K562 (cell line): ENCODE data around the gene WDR64. TPM values are rescaled to one million over a fixed set of nuclear protein-coding genes. Genes with fewer than 3 reads are reported as not detected.

ENCODE experiments used
- CEBPB ChIP-seq: fragments of 450-650 bp; IDR thresholded peaks from 2 replicates; pipeline ENCODE4 v1.6.1; 2016; ENCODE audit warnings: missing genetic modification characterization, missing compliant biosample characterization
- CEBPG ChIP-seq, 3 experiments: fragments of 200-800 bp in 1 of 3; sonication (Bioruptor generic) in 1 of 3; sonication (generic) in 1 of 3; formaldehyde crosslinking in 1 of 3; IDR thresholded peaks in 2 of 3; conservative IDR thresholded peaks in 1 of 3; 2 replicates each; pipeline versions ENCODE4 v1.6.1 to v1.8.0; 2016 to 2022; ENCODE audit warnings: missing compliant biosample characterization in 2 of 3, missing genetic modification characterization in 2 of 3, mild to moderate bottlenecking in 1 of 3, missing genetic modification reagents in 1 of 3
- DACH1 ChIP-seq: fragments of 450-650 bp; IDR thresholded peaks from 2 replicates; pipeline ENCODE4 v1.6.1; 2018; ENCODE audit not compliant: partially characterized antibody
- ELF1 ChIP-seq: fragments of 200-800 bp; sonication (Bioruptor generic); IDR thresholded peaks from 2 replicates; pipeline ENCODE4 v1.6.1; 2016; ENCODE audit warnings: missing genetic modification characterization, missing compliant biosample characterization
- EP300 ChIP-seq: IDR thresholded peaks from 2 replicates; pipeline ENCODE4 v1.6.1; 2012; ENCODE audit warnings: low read length, improper control_type of control experiment
- FOXM1 ChIP-seq, 2 experiments: fragments of 450-650 bp in 1 of 2; sonication (generic) in 1 of 2; formaldehyde crosslinking in 1 of 2; IDR thresholded peaks; 2 replicates each; pipeline versions ENCODE4 v1.6.1 to v1.9.0; 2017 to 2022; ENCODE audit warnings: low read depth in 2 of 2, mild to moderate bottlenecking in 2 of 2, missing genetic modification reagents in 1 of 2, moderate library complexity in 1 of 2
- KLF16 ChIP-seq: IDR thresholded peaks from 2 replicates; pipeline ENCODE4 v1.6.1; 2016; ENCODE audit warnings: antibody characterized with exemption
- MAFK ChIP-seq: IDR thresholded peaks from 2 replicates; pipeline ENCODE4 v1.6.1; 2011; ENCODE audit warnings: low read length, improper control_type of control experiment
- MIER1 ChIP-seq: fragments of 450-650 bp; IDR thresholded peaks from 2 replicates; pipeline ENCODE4 v1.6.1; 2016; ENCODE audit warnings: antibody characterized with exemption, mild to moderate bottlenecking, low read depth
- MXI1 ChIP-seq: IDR thresholded peaks from 2 replicates; pipeline ENCODE4 v1.6.1; 2011; ENCODE audit warnings: low read depth, mild to moderate bottlenecking, improper control_type of control experiment, low read length
- NR2C2 ChIP-seq, 2 experiments: fragments of 200-800 bp in 1 of 2; sonication (Bioruptor generic) in 1 of 2; sonication (generic) in 1 of 2; formaldehyde crosslinking in 1 of 2; IDR thresholded peaks; 2 replicates each; pipeline versions ENCODE4 v1.6.1 to v1.8.0; 2016 to 2022; ENCODE audit warnings: mild to moderate bottlenecking in 1 of 2, missing compliant biosample characterization in 1 of 2, missing genetic modification characterization in 1 of 2, missing genetic modification reagents in 1 of 2
- RAD21 ChIP-seq, 2 experiments: fragments of 250-450 bp in 1 of 2; fragments of 450-650 bp in 1 of 2; sonication (Bioruptor Pico) in 1 of 2; formaldehyde crosslinking in 1 of 2; IDR thresholded peaks in 1 of 2; conservative IDR thresholded peaks in 1 of 2; 2 replicates each; pipeline versions ENCODE4 v1.4.0 to v1.8.0; 2020 to 2022; ENCODE audit warnings: mild to moderate bottlenecking in 2 of 2, moderate library complexity in 1 of 2
- SIN3A ChIP-seq, 2 experiments: fragments of 150-350 bp in 1 of 2; IDR thresholded peaks; 2 replicates each; pipeline ENCODE4 v1.6.1; 2011 to 2016; ENCODE audit warnings: borderline replicate concordance in 2 of 2, low read depth in 2 of 2, low read length in 2 of 2, mild to moderate bottlenecking in 2 of 2, moderate library complexity in 2 of 2; ENCODE audit not compliant: control insufficient read depth in 1 of 2
- SIRT6 ChIP-seq: IDR thresholded peaks from one replicate; pipeline ENCODE4 v1.6.1; 2012; ENCODE audit warnings: low read depth, mild to moderate bottlenecking, control low read depth, inconsistent platforms, low read length, moderate library complexity
- TAF9B ChIP-seq: fragments of 450-650 bp; IDR thresholded peaks from 2 replicates; pipeline ENCODE4 v1.6.1; 2018; ENCODE audit warnings: mild to moderate bottlenecking; ENCODE audit not compliant: partially characterized antibody
- TBP ChIP-seq: optimal IDR thresholded peaks from 2 replicates; pipeline ENCODE3; 2011; ENCODE audit warnings: low read depth, low read length, improper control_type of control experiment
- TEAD4 ChIP-seq, 2 experiments: sonication (generic) in 1 of 2; formaldehyde crosslinking in 1 of 2; IDR thresholded peaks; 2 replicates each; pipeline versions ENCODE4 v1.6.1 to v1.8.0; 2012 to 2022; ENCODE audit warnings: borderline replicate concordance in 1 of 2, inconsistent platforms in 1 of 2, low read length in 1 of 2, mild to moderate bottlenecking in 1 of 2, missing genetic modification reagents in 1 of 2
- ZNF197 ChIP-seq: fragments of 200-800 bp; sonication (Bioruptor generic); IDR thresholded peaks from 2 replicates; pipeline ENCODE4 v1.6.1; 2016; ENCODE audit warnings: low read depth, missing genetic modification characterization, missing compliant biosample characterization
- polyA plus RNA-seq, 8 experiments: library from polyadenylated mRNA; depleted of rRNA in 4 of 8; stranded (reverse) in 5 of 8; unstranded in 3 of 8; fragments of >200 nt; fragmentation: Nextera tagmentation in 2 of 8; fragmentation: Illumina TruSeq in 1 of 8; extraction: Ambion mirVana in 2 of 8; extraction: Trizol in 1 of 8; gene quantifications; 2 replicates each; pipeline versions ENCODE4 v1.2.1 to v1.2.3, GENCODE V29; 2011 to 2014; ENCODE audit warnings: inconsistent platforms in 1 of 8, missing spikeins in 1 of 8
- total RNA-seq, 7 experiments: library from RNA; depleted of rRNA in 6 of 7; stranded (reverse); fragments of >200 nt in 6 of 7; fragmentation: Illumina TruSeq in 2 of 7; extraction: Trizol in 2 of 7; gene quantifications; 2 replicates each; pipeline versions ENCODE4 v1.2.1 to v1.2.3, GENCODE V29; 2011 to 2021; ENCODE audit warnings: low replicate concordance in 1 of 7
- TF ChIP-seq, protein P1 (sequence below): fragments of 450-650 bp; IDR thresholded peaks from 2 replicates; pipeline ENCODE4 v1.6.1; 2016
- TF ChIP-seq, protein P2 (sequence below): fragments of 250-450 bp; sonication (Bioruptor Pico); IDR thresholded peaks from 2 replicates; pipeline ENCODE4 v1.4.0; 2020
- TF ChIP-seq, protein P3 (sequence below): sonication (generic); IDR thresholded peaks from 2 replicates; pipeline ENCODE4 v1.6.1; 2016
- TF ChIP-seq, protein P4 (sequence below): fragments of 250-450 bp; sonication (Bioruptor Pico); IDR thresholded peaks from 2 replicates; pipeline ENCODE4 v1.8.0; 2022; ENCODE audit warnings: moderate library complexity, mild to moderate bottlenecking, inconsistent platforms

WDR64 gene
- total and polyA plus RNA-seq, 9 of the 15 experiments (the other 6 are each of a cell fraction or from before 2014, with no cell fraction given): 0.06 to 0.29 (median 0.19) TPM; not detected in 5

DNA sequence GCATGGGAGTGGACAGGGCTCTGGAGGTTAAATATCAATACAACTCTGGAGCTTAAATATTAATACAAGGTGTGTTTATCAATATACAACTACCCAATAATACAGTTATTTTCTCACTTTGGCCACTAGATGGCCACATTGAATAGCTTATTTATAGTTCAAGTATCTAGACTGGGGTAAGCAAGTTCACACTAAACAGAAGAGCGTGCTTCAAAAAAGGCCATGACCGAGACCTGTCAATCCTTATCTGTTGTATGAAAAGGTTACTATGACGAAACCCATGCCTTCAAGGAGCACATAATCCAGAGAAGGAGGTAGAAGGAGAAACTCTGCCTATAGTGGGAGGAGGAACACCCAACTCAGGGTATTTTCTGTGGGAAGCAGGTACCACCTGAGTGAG, 41.0 kb upstream of the WDR64 start (continued):
- TF ChIP-seq, protein P1, sequence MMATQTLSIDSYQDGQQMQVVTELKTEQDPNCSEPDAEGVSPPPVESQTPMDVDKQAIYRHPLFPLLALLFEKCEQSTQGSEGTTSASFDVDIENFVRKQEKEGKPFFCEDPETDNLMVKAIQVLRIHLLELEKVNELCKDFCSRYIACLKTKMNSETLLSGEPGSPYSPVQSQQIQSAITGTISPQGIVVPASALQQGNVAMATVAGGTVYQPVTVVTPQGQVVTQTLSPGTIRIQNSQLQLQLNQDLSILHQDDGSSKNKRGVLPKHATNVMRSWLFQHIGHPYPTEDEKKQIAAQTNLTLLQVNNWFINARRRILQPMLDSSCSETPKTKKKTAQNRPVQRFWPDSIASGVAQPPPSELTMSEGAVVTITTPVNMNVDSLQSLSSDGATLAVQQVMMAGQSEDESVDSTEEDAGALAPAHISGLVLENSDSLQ: peak; percentile 93
- TF ChIP-seq TAF9B (no peak), MIER1 (no peak), TEAD4 (IDR thresholded peaks at IDR 0.05; ENCODE audit: low read length) (peak; percentile 36; the same call in 1 of the 2 replicates), TEAD4 (CRISPR knock-in tag; IDR thresholded peaks at IDR 0.05; ENCODE audit: borderline replicate concordance) (no peak), CEBPB (peak; percentile 84), ZNF197 (CRISPR knock-in tag) (no peak), CEBPG (CRISPR knock-in tag; IDR thresholded peaks at IDR 0.05) (peak; percentile 50), CEBPG (tag; conservative IDR thresholded peaks at IDR 0.05 in 1 of 2, IDR thresholded peaks at IDR 0.05 in 1 of 2) (peak; percentile 55 to 72; a peak in 3 of 4 replicates), NR2C2 (CRISPR knock-in tag; IDR thresholded peaks at IDR 0.05) (no peak), NR2C2 (tag; IDR thresholded peaks at IDR 0.05) (peak; percentile 47; the same call in 1 of the 2 replicates), MAFK (0 out of 2 replicates have a peak, but pooled peaks have one; percentile 15), DACH1 (peak; percentile 36), RAD21 (CRISPR knock-in tag; conservative IDR thresholded peaks at IDR 0.05 in 1 of 2, IDR thresholded peaks at IDR 0.05 in 1 of 2) (peak; percentile 91 to 97), TBP (peak; percentile 47), SIRT6 (no peak), KLF16 (peak; percentile 52; the same call in 1 of the 2 replicates), ELF1 (tag) (0 out of 2 replicates have a peak, but pooled peaks have one; percentile 12), FOXM1 (IDR thresholded peaks at IDR 0.05; ENCODE audit: low read depth) (peak; percentile 54), FOXM1 (CRISPR knock-in tag; IDR thresholded peaks at IDR 0.05; ENCODE audit: low read depth) (no peak), MXI1 (peak; percentile 76), SIN3A (IDR thresholded peaks at IDR 0.05; ENCODE audit: borderline replicate concordance in 2 of 2, control insufficient read depth in 1 of 2, low read depth in 2 of 2, low read length in 2 of 2) (0 out of 4 replicates have a peak, but pooled peaks of 1 of the 2 experiments have one; percentile 35), EP300 (peak; percentile 50)
- TF ChIP-seq, protein P2, sequence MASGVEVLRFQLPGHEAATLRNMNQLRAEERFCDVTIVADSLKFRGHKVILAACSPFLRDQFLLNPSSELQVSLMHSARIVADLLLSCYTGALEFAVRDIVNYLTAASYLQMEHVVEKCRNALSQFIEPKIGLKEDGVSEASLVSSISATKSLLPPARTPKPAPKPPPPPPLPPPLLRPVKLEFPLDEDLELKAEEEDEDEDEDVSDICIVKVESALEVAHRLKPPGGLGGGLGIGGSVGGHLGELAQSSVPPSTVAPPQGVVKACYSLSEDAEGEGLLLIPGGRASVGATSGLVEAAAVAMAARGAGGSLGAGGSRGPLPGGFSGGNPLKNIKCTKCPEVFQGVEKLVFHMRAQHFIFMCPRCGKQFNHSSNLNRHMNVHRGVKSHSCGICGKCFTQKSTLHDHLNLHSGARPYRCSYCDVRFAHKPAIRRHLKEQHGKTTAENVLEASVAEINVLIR: no peak
- TF ChIP-seq, protein P3, sequence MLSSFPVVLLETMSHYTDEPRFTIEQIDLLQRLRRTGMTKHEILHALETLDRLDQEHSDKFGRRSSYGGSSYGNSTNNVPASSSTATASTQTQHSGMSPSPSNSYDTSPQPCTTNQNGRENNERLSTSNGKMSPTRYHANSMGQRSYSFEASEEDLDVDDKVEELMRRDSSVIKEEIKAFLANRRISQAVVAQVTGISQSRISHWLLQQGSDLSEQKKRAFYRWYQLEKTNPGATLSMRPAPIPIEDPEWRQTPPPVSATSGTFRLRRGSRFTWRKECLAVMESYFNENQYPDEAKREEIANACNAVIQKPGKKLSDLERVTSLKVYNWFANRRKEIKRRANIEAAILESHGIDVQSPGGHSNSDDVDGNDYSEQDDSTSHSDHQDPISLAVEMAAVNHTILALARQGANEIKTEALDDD: peak; percentile 63; the same call in 1 of the 2 replicates
- TF ChIP-seq, protein P4, sequence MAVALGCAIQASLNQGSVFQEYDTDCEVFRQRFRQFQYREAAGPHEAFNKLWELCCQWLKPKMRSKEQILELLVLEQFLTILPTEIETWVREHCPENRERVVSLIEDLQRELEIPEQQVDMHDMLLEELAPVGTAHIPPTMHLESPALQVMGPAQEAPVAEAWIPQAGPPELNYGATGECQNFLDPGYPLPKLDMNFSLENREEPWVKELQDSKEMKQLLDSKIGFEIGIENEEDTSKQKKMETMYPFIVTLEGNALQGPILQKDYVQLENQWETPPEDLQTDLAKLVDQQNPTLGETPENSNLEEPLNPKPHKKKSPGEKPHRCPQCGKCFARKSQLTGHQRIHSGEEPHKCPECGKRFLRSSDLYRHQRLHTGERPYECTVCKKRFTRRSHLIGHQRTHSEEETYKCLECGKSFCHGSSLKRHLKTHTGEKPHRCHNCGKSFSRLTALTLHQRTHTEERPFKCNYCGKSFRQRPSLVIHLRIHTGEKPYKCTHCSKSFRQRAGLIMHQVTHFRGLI (CRISPR knock-in tag): no peak
